ENCODE measurements around the gene KCNAB1.

The KCNAB1 gene

DNA sequence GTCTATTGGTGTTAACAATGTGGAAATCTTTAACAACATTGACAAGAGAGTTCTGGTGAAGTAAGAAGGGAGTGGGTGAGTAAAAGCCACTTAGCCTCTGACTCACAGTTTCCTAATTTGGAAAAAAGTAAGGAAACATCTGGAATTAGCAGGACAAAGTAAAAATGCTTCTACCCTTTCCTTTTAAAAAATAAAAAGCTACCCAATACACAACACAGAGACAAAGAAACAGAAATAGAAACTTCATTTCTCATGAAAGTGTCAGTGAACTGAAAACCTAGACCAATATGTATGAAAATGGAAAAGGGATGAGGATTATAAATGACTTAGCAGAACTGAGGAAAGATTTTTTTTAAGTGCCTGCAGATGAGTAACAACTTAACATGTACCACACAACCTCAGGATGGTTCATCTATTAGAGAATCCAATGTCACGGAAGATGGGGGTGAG is 369.1 kb downstream of the KCNAB1 start:
- DNase-seq (ENCODE audit: low read depth, low spot score), result no peak

GRCh38 chr3:156491192-156491591 is 370.8 kb downstream of the KCNAB1 start:
- no peak for DNase-seq (ENCODE audit: low read depth, low spot score)

DNA sequence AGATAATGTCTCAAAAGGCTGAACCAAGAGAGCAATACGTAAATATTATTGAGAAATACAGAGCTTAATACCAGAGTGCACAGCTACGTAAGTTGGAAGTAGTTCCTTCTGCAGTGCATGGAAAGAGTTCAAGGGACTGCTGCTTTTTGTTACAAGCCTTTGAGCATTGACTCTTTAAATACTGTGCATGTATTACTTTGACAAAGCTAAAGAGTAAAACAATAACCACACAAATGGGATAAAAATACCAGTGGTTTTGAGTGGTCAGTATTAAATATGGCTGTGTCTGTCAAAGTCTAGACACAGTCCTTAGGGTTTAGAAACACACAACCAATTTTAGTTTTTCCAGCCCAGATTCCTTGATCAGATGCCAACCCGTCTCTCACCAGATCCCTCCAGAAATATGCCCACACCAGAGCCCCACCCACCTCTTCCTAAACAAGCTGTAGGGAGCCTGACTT is 372.5 kb downstream of the KCNAB1 start:
- DNase-seq (ENCODE audit: low read depth, low spot score), result peak; percentile 82

GRCh38 chr3:156493887-156494286 is 373.5 kb downstream of the KCNAB1 start:
- no peak for DNase-seq (ENCODE audit: low read depth, low spot score)

- no peak for DNase-seq (ENCODE audit: low read depth, low spot score)
Observed at GRCh38 chr3:156495816-156496215, 375.4 kb downstream of the KCNAB1 start.

DNA sequence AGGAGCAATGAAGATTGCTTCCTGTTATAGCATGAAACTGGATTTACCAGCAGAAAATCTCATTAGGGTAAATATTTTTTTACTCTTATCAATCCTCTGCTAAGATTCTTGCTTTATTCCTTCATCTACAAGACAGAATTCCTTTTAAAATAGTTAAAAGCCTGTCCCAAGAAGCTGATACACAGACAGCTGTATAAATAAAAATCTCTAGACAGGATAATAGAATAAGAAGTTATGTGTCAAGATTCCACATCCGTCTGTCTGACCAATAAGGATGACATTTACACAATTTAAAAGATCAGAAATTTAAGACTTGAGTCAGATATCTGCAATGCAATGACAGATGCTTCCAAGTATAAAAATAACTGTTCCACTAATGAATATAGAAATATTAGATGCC is 376.9 kb downstream of the KCNAB1 start:
- DNase-seq (ENCODE audit: low read depth, low spot score), result no peak

DNA sequence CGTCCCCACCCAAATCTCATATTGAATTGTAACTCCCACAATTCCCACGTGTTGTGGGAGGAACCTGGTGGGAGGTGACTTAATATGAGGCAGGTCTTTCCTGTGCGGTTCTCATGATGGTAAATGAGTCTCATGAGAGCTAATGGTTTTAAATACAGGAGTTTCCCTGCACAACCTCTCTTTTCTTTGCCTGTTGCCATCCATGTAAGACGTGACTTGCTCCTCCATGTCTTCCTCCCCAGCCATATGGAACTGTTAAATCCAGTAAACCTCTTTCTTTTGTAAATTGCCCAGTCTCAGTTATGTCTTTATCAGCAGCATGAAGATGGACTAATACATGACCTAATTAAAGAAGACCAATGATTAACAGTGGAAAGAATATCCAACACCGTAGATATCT is 377.9 kb downstream of the KCNAB1 start:
- DNase-seq (ENCODE audit: low read depth, low spot score), result no peak

- no peak for DNase-seq (ENCODE audit: low read depth, low spot score)
Observed at GRCh38 chr3:156507285-156507684, 386.9 kb downstream of the KCNAB1 start.

DNA sequence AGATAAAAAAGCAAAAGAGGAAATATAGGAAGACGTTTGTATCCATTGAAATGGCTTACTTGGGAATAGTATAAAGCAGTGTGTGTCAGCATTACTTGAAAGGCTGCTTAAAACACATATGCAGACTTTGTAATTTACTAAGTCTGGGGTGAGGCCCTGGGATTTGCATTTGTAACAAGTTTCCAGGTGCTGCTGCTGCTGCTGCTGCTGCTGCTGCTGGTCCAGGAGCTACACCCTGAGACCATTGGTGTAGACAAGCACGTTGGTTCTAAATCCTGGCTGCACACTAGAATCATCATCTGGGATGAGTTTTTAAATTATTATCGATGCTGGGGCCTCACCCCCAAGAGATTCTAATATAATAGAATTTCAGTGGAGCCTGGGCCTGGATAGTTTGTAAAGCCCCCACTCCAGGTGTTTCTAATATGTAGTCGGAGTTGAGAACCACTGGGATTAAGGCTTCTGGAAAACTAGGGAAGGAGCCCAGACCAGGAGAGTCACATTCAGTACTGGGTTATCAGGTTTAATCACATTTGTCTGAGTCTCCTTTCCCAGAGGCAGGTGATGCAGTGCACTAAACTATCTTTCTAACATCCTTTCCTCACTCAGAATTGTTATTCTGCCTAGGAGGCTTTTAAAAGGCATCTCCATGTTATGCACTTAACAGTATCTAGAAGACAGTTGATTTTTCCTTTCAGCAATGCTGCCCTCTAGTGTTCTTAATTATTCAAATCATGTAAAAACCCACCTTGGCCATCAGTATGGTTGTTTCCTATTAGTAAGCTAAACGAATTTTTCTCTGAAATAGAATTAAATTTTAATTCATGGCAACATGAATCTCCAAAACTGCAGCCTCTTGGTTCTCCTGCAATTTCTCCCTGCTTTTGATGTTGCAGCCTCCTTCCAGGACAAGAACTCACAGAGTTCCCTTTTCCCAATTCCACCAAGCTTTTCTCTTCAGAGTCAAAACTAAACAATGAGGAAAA is 389.1 kb downstream of the KCNAB1 start:
- peak; percentile 73 for DNase-seq (ENCODE audit: low read depth, low spot score)

GRCh38 chr3:156511987-156512677 is 391.8 kb downstream of the KCNAB1 start:
- no peak for DNase-seq (ENCODE audit: low read depth, low spot score)

GRCh38 chr3:156513619-156514018 is 393.2 kb downstream of the KCNAB1 start:
- no peak for DNase-seq (ENCODE audit: low read depth, low spot score)

DNA sequence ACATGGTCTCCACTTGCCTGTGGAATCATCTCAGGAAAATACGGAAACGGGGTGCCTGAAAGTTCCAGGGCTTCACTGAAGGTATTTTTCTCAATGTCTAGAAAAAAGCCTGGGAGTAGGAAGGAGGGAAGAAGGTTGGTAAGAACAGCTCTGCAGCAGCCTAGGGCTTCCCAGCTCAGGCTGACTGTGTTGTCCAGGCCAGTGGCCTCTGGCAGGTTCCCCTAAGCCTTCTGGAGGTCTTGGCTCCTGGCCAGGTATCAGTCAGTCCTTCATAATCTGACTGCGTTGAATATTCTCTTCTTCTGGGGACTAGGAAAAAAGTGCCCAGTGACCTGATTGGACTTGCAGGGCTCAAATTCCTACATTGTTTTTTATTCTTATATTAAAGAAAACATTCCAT is 395.9 kb downstream of the KCNAB1 start:
- DNase-seq (ENCODE audit: low read depth, low spot score), result no peak

- no peak for DNase-seq (ENCODE audit: low read depth, low spot score)
Observed at GRCh38 chr3:156516961-156517360, 396.6 kb downstream of the KCNAB1 start.

GRCh38 chr3:156518726-156519125 is 398.3 kb downstream of the KCNAB1 start:
- DNase-seq (ENCODE audit: low read depth, low spot score), result no peak

DNA sequence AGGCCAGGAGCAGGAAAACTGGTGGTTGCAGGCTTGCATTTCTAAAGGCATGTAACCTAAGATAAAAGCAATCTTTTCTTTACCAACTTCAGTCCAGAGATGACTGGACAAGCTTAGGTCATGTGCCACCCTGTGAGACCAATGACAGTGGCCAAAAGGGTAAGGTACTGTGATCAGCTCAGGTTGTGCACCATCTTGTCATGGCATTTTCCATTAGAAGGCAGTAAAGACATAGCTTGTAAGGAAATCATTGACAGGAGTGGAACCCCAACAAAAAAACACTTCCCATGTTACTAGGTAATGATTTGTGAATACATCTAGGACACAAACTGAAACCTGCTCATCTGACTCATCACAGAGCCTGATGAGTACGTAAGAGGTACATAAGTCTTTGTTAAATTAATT is 399.4 kb downstream of the KCNAB1 start:
- no peak for DNase-seq (ENCODE audit: low read depth, low spot score)

GRCh38 chr3:156522673-156523072 is 402.3 kb downstream of the KCNAB1 start:
- no peak for DNase-seq (ENCODE audit: low read depth, low spot score)

DNA sequence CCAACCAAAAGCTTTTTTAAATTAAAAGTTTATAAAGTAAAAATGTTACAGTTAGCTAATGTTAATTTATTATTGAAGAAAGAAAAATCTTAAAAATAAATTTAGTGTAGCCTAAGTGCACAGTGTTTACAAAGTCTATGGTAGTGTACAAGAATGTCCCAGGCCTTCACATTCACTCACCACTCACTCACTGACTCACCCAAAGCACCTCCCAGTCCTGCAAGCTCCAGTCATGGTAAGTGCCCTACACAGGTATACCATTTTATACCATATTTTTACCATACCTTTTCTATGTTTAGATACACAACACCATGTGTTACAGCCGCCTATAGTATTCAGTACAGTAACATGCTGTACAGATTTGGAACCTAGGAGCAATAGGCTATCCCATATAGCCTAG is 405.4 kb downstream of the KCNAB1 start:
- no peak for DNase-seq (ENCODE audit: low read depth, low spot score)

DNA sequence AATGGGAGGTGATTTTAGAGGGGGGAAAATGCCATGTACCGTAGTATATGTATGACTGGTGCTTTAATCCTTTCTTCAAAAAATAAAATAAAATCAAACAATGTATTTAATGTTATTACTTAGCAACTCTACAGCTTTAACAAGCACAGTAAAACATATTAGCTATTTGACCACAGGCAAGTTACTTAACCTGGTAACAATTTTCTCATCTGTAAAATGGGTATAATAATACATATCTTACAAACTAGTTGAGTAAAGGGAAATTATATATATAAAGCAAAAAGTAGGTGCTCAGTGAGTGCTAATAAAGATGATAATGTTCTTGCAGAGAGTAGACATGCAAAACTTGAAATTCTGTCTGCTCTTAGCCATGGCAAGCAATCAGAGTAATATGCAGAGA is 406.7 kb downstream of the KCNAB1 start:
- DNase-seq (ENCODE audit: low read depth, low spot score), result no peak

DNA sequence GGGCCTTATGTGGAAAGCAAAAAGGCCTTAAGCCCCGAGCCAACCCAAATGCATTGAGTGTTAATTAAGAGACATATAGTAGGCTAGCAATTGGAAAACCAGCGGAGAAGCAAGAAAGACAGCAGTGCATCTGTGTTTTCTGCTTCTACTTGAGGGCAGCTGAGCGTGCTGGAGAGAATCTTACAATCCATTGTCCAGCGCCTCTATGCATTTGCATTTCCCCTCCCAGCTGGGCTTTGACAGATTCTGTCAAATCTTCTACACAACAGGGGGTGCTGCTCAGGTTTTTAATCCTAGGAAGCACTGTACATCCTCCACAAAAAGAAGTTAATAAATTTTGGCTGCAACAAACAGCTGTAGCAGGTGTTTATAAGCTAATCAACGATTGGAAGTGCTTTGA is 410.6 kb downstream of the KCNAB1 start:
- DNase-seq (ENCODE audit: low read depth, low spot score), result no peak

GRCh38 chr3:156532730-156533129 is 412.4 kb downstream of the KCNAB1 start:
- no peak for DNase-seq (ENCODE audit: low read depth, low spot score)

- DNase-seq (ENCODE audit: low read depth, low spot score), result no peak
Observed at GRCh38 chr3:156533205-156533604, 412.8 kb downstream of the KCNAB1 start.

DNA sequence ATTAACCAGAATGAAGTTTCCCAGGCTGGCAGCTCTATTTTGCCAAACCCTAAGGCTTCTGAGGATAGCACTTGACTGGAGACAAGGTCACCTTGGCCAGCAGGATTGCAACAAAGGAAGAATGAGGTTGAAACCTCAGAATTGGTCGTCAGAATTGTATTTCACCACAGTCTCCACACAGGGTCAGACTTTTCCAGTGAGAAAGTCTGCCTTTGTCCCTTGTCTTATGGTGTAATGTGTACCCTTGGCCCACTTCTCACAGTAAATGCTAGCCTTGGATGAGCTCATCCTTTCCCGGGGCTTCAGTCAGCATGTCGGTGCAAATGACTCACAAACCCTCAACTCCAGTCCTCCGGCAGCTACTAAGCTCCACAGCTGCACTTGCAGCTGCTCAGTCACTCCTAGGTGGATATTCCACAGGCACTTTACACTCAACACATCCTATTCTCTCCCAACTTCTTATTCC is 414.8 kb downstream of the KCNAB1 start:
- peak; percentile 97 for DNase-seq (ENCODE audit: low read depth, low spot score)

DNA sequence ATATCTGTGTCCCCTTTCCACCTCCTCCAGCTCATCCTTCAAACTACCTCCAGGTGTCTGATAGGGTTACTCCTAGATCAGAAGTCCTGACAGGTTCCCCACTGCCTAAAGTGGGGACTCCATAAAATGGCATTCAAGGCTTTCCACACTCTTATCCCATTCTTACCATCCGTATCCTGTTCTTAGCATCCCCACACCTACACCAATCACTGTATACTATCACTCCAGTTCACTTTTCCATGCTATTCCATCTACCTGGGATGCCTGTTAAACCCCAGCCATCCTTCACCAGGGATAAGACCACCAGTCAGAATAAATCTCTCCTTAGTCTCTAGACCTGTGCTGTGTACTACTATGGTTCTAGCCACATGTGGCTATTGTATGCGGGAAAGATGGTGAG is 415.4 kb downstream of the KCNAB1 start:
- no peak for DNase-seq (ENCODE audit: low read depth, low spot score)

All from astrocyte of the hippocampus (primary cell).